Effector CD4-positive, alpha-beta T cell (primary cell): Measurements from ENCODE around the gene CLEC19A.

Experiments
- DNase-seq: peaks from one replicate; pipeline ENCODE4 v3.0.0-alpha.2; 2020

Gene CLEC19A

GRCh38 chr16:19329932-19330331 is 44.4 kb downstream of the CLEC19A start:
- no peak for DNase-seq

- no peak for DNase-seq
Measured at GRCh38 chr16:19330841-19331397, 45.4 kb downstream of the CLEC19A start.

- no peak for DNase-seq
Measured at GRCh38 chr16:19331794-19332193, 46.3 kb downstream of the CLEC19A start.

- no peak for DNase-seq
Measured at GRCh38 chr16:19338335-19338734, 52.8 kb downstream of the CLEC19A start.

- no peak for DNase-seq
Measured at GRCh38 chr16:19344224-19344801, 58.8 kb downstream of the CLEC19A start.

GRCh38 chr16:19344980-19345379 is 59.4 kb downstream of the CLEC19A start:
- DNase-seq = no peak

GRCh38 chr16:19346335-19346922 is 60.9 kb downstream of the CLEC19A start:
- no peak for DNase-seq

GRCh38 chr16:19348125-19348524 is 62.6 kb downstream of the CLEC19A start:
- no peak for DNase-seq

GRCh38 chr16:19348578-19349315 is 63.2 kb downstream of the CLEC19A start:
- no peak for DNase-seq

GRCh38 chr16:19354371-19354770 is 68.8 kb downstream of the CLEC19A start:
- no peak for DNase-seq

- no peak for DNase-seq
Measured at GRCh38 chr16:19356024-19356952, 70.8 kb downstream of the CLEC19A start.

GRCh38 chr16:19359556-19359955 is 74.0 kb downstream of the CLEC19A start:
- no peak for DNase-seq
